HK-2 (cell line): ENCODE data around the gene MED25.

Experiments
- DNase-seq: peaks from one replicate; pipeline ENCODE4 v3.0.0-alpha.2; 2018; ENCODE audit not compliant: unreplicated experiment

Gene MED25

DNA sequence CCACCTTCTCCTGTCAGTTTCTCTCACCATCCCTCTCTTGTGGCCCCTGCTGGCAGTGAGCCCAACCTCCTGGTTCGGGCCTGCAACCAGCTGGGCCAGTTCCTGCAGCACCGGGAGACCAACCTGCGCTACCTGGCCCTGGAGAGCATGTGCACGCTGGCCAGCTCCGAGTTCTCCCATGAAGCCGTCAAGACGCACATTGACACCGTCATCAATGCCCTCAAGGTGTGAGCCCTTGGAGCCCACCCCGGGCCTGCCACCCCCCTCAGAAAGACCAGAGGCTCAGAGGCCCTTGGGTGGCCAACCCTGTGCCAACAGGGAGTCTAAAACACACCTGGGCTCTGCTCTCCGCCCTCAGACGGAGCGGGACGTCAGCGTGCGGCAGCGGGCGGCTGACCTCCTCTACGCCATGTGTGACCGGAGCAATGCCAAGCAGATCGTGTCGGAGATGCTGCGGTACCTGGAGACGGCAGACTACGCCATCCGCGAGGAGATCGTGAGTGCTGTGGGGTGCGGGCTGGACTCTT, 18.8 kb upstream of the MED25 start:
- no peak for DNase-seq

DNA sequence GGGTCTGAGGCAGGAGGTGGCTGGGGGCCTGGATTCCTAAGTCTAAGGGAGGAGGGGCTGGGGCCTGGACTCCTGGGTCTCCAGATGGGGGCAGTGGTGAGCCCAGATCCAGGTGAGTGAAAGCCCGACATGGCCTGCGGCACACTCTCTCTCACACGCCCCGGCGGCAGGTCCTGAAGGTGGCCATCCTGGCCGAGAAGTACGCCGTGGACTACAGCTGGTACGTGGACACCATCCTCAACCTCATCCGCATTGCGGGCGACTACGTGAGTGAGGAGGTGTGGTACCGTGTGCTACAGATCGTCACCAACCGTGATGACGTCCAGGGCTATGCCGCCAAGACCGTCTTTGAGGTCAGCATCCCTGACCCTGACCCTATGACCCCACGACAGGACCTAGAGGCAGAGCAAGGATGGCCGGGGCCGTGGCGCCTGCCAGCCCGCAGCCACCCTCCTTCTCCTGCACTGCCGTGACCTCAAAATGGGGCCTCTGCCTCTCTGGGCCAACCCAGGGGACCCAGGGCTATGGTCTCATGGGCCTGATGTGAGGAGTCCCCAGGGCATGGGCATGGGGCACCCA, 18.2 kb upstream of the MED25 start:
- DNase-seq: no peak

DNA sequence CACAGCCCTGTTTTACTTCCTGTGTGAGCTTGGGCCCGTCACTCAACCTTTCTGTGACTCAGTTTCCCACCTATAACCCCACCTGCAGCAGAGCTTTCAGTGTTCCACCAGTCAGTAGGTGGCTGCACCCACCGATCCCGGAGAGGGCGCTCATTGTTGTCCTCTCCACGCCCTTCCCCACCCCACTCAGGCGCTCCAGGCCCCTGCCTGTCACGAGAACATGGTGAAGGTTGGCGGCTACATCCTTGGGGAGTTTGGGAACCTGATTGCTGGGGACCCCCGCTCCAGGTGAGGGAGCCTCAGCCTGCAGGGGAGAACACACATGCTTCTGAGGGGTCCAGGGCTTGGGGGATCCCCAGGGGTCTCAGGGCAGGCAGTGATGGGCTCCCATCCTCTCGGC, 17.3 kb upstream of the MED25 start:
- no peak for DNase-seq

DNA sequence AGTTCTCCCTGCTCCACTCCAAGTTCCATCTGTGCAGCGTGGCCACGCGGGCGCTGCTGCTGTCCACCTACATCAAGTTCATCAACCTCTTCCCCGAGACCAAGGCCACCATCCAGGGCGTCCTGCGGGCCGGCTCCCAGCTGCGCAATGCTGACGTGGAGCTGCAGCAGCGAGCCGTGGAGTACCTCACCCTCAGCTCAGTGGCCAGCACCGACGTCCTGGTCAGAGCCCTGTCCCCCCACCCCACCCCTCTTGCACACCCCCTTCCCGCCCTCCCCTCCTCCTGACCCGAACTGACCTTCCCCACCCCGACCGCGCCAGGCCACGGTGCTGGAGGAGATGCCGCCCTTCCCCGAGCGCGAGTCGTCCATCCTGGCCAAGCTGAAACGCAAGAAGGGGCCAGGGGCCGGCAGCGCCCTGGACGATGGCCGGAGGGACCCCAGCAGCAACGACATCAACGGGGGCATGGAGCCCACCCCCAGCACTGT, 16.6 kb upstream of the MED25 start:
- no peak for DNase-seq

DNA sequence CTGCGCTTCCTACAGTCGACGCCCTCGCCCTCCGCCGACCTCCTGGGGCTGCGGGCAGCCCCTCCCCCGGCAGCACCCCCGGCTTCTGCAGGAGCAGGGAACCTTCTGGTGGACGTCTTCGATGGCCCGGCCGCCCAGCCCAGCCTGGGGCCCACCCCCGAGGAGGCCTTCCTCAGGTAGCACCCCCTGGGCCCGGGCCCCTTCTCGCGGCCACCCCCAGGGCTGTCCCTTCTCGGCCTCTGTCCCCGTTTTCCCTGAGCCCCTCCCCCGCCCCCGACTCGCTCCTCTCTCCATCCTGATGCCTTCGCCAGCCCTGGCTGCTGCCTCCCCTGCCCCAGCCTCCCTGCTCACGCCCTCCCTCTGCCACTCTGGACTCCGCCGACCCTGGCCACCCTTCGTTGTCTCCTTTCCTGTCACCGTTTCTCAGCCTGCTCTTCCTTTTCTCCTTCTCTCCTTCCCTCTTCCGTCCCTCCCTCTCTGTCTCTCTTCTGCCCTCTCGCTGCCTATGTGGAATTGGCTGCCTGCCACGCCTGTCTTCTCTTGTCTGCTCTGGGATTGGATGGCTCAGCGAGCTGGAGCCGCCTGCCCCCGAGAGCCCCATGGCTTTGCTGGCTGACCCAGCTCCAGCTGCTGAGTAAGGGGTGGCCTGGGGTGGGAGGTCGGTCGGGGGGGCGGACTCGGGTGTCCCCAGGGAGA, 16.0 kb upstream of the MED25 start:
- DNase-seq: peak; percentile 33

DNA sequence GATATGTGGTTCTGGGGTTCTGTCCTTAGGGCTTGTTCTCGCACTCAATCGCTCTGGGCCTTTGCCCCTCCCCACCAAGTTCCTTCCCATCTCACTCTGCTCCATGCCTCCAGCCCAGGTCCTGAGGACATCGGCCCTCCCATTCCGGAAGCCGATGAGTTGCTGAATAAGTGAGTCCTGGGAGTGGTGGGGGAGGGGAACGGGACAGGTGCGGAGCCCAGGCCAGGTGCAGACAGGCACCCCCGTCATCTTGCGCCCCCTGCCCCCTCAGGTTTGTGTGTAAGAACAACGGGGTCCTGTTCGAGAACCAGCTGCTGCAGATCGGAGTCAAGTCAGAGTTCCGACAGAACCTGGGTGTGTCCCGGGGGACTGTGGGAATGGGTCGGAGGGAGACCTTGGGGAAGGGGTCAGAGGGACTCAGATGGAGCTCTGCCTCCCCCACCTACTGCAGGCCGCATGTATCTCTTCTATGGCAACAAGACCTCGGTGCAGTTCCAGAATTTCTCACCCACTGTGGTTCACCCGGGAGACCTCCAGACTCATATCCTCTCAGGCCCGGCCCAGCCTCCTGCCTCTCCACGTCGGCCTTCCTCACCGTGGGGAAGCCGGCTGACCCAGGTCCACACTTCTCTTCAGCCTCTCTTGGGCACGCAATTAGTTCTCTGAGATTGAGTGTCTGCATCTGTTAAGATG, 15.1 kb upstream of the MED25 start:
- no peak for DNase-seq

DNA sequence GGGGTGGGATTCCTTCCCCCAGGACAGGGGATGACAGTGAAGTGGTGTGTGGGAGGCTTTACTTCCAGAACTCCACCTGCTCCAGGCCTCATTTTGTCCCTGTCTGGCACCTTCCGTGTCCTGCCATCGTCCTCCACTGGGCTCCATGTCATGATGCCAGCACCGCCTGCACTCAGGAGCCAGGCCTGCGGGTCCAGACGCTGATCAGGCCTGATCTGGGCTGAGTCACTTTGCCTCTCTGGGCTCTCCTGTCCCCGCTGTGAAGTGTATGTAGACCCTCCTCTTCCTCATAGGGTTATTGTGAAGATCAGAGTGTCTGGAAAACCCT, 14.6 kb upstream of the MED25 start:
- DNase-seq: no peak

DNA sequence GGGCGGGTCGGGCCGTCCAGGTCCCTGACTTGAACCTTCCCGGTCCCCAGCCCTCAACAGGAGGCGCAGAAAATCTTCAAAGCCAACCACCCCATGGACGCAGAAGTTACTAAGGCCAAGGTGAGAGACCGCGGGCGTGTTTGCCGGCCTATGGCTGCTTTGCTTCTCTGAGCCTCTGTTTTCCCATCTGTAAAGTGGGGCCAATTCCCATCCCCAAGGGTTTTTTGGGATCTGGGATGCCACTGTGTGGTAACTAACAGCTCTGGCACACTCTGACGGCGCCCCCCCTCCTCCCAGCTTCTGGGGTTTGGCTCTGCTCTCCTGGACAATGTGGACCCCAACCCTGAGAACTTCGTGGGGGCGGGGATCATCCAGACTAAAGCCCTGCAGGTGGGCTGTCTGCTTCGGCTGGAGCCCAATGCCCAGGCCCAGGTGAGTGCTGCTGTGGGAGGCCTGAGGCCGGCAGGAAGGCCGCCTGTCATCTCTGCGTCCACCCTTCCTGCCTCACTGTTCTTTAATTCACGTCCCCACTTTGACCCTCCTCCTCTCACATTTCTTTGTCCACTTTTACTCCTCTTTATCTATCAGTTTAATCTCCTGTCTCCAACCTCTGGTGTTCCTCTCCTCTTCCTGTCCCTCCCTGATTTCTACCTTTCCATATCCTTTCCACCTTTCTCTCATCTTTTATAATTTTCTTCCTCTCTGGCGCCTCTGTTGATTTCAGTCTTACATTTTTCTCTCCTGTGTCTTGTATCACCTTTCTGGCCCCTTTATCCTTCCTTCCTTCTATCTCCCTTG, 12.1 kb upstream of the MED25 start:
- no peak for DNase-seq

DNA sequence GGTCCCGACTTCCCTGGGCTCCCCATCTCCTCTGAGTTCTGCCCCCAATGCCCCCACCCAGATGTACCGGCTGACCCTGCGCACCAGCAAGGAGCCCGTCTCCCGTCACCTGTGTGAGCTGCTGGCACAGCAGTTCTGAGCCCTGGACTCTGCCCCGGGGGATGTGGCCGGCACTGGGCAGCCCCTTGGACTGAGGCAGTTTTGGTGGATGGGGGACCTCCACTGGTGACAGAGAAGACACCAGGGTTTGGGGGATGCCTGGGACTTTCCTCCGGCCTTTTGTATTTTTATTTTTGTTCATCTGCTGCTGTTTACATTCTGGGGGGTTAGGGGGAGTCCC, 11.5 kb upstream of the MED25 start:
- DNase-seq: no peak

DNA sequence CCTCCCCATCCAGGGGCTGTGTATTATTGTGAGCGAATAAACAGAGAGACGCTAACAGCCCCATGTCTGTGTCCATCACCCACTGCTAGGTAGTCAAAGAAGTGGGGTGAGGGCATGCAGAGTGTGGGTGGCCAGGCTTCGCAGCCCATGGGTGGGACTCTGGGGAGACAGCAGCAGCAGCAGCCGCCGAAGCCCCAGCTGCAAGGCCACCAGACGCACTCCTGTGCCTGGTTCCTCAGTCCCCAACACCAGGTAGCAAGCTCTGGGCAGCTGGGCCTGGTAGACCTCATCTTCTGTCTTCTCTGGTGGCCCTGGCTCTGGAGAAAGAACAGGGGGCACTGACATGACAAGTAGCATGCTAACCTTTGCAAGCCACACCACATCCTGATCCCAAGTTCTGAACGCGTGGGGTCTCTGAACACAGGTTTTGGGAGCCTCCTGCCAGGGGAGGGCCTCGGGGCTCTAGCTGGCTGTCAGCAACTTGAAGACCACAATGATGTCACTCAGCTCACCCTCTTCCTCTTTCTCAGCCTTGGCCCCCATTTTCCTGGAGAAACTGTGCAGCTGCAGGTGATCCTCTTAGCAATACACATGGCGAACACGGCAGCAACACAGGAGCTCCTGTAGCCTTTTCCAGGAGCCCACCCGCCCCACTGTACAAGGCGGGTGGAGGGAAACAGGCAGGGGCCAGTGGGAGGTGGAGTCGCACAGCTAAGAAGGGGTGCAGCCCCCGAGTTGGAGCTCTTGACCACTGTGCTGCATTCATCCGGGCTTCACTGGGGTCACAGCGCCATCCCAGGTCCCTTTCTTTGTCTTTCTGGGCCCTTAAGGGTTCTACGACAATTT, 10.8 kb upstream of the MED25 start:
- no peak for DNase-seq

DNA sequence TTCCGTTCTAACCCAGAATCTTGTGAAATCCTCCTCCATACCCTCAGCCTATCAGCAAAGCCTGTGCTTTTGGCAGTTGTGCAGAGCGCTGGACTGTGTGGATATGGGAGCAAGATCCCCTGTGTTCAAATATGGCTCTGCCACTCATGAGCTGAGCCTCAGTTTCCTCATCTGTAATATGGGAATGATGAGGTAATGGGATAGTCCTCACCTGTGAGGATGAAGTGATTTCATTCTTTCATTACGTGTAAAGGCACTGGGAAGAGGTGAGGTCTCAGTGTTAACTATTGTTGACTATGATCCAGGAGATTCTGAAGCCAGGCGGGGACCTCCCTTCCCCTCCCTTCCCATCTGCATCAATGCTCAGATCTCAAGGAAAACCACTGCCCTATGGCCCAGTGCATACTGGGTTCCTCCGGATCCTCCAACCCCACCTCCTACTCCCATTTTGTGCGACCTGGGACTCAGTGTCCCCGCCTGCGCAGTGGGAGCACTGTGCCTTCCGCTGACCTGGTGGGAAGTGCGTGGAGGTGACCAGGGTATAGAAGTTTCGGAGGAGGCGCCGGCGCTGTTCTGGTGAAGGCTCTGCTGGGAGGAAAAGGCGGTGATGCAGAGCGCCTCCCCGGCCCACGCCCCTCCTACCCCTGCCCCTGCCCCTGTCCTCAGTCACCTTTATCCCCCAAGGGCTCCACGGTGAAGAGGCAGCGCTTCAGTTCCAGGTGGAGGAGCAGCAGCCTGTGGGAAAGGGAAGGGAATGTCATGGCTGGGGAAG, 10.0 kb upstream of the MED25 start:
- no peak for DNase-seq

DNA sequence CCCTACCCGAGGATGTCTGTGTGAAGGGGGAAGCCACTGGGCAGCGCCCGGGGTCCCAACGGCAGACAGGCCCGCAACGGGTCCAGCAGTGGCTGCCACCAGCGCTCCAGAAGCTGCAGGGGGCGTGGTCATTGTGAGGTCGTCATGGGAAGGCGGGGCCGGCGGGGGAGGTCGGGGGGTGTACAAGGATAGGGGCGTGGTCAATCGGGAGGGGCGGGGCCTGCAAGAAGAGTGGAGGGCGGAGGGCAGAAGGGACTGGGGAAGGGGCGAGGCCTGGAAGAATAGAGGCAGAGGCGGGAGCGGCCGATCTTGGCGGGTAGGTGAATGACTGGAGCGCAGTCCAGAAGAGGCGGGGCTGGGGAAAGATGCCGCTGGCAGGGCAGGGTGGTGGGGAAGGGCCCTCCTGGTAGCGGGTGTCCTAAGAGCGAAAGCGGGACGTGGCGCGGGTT, 9.4 kb upstream of the MED25 start:
- no peak for DNase-seq

DNA sequence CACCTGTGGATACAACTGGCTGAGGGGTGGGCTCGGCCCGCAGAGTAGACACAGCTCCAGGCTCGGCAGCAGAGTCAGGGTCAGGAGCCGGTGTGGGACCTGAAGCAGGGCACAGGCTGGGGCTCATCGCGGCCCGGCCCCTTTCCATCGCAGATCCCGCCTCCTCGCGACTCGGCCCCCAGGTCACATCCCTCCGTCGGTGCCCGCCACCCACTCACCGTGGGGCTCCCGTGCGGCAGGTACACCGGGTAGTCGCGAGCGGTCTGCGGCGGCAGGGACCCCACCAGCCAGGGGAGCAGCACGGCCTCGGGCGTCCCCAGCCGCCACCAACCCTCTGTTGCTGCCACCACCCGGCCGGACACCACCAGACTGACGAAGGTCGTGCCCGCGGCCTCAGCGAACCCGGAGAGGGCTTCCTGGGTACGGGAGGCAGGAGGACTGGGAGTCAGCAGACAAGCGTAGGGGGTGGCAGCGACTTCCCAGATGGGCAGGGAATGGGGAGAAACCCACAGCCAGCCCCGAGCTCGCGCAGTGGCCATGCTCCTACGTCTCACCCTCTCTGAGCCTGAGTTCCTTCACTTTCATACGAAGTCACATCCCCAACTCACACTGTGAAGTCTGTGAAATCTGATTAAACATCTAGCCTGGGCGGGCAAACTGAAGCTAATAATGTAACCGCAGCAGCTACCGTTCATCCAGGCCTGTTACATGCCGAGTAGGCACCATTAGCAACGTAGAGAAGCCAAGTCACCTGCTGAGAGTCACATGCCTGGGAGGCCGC, 8.7 kb upstream of the MED25 start:
- no peak for DNase-seq

DNA sequence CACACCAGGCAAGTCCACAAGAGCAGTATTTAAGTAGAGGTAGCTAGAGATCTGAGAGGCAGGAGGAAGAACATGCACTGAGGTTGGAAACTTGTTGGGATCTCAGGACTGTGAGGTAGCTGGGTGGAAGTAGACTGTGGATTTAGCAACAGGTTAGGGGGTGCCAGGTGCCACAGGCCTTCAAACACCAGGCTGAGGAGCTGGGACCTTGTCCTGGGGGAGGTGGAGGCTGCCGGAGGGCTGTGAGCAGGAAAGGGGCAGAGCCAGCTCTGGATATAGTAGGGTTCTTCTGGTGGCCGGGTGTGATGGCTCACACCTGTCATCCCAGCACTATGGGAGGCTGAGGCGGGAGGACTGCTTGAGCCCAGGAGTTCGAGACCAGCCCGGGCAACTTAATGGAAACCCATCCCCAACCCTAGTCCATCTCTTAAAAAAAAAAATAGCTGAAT, 8.1 kb upstream of the MED25 start:
- DNase-seq: no peak

DNA sequence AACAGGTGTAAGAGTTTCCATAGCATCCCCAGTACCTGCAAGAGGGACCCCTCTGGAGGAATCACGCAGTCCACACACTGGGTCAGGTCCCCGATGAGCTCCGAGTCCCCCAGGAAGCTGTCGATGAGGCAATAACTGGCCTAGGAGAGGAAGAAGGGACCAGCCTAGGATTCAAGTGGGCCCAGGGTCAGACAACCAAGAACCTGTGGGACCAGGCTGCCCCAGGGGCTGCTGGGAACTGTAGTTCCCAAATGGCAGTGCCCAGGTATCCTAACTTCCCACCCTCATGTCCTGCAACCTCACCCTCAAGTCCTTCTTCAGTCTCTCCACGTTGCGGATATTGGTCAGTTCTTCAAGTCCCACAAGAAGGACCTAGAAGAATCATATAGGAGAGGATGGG, 6.8 kb upstream of the MED25 start:
- DNase-seq: no peak

DNA sequence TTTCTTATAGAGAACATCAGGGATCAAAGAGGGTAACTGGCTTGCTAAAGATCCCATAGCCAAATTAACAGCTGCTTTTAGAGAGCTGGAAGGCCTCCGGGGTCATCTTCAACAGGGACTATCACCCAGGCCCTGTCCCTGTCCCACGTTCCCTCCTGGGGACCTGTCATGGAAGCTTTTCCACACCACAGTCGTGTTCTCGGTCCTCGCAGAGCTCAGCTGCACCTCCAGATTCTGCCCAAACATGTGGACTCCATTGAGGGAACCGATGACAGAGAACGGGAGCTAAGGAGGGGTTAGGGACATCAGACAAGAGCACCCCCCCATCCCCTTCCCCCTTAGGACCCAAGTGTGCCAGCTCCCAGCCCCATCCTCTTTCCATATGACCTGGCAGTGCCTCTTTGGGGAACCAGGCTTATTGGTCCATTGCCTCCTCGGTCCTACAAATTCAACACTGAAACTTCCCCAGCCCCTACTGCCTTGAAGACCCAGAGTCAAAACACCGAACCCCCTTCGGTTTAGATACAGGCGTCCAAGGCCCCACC, 5.6 kb upstream of the MED25 start:
- no peak for DNase-seq

DNA sequence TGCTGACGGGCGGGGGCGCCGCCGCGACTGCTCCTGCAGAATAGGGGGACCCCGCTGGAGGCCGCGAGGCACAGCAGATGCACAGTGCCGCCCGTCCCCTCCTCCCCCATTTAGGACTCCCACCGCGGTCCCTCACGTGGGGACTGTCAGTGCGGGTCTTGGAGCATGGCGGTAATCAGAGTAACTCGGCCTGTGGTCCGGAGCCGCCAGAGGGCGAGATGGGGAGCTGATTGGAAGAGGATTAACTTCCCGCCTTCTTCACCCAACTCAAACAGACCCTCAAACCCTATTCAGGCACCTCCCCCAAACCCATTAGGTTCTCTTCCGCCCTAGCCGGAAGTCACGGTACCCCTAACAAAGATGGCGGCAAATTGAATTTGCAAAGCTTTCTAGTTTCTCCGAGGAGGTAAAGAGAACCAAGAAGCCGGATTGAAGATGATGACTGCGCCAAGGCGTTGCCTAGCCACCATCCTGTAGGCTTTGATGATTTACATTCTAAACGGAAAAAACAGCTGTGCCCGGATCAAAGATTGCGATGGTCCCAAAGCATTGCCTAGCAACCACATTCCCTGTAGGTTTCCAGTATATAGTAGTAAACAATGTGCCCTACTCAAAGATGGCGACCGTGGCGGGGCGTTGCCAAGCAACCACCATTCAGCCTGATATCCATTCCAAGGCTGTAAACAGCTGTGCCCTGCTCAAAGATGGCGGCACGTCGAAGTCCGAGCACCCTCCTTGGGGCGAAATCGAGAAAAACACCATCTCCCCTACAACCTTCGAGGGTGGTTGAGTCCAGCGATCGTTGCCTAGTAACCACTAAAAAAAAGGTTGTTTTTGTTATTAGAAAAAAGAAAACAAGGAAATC, 4.9 kb upstream of the MED25 start, which contains the start of gene FUZ:
FUZ (minus strand) TSS at position 296 of the 865 bp plus-strand sequence; CDS start at position 110, 186 bp downstream.
- peak; percentile 88 for DNase-seq

DNA sequence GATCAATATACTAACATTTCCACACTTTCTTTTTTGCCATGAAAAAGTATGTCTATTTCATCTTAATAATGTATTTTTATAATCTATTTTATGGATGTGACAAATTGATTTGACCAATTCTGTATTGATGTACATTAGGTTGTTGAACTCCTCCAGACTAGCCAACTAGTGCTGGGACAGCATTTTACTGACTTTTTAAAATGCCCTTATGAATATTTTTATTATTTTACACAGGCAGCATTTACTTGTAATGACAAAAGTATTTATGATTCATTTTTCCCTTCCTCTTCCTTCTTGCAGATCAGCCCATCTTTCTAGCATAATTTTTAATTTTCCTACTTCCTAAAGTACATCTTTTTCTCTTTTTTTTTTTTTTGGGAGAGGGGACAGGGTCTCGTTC, 4.1 kb upstream of the MED25 start:
- DNase-seq: no peak
